ENCODE measurements around the gene MLF1. TPM values are rescaled to one million over a fixed set of nuclear protein-coding genes. Genes with fewer than 3 reads are reported as not detected.
A peak's percentile ranks its signal among the peaks of the same experiment; 100 is the strongest.

The MLF1 gene
- total RNA-seq, 4 donors from 2014 or later = 9.3 to 19.4 (median 13.5) TPM

DNA sequence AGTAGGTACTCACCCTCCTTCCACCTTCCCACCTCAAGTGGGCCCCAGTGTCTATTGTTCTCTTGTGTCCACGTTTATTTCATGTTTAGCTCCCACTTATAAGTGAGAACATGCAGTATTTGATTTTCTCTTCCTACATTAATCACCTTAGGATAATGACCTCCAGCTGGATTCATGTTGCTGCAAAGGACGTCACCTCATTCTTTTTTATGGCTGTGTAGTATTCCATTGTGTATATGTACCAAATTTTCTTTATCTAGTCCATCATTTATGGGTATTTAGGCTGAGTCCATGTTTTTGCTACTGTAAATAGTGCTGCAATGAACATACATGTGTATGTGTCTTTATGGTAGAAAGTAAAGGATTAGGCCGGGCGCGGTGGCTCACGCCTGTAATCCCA lies 5.9 kb upstream of the MLF1 start:
- Histone ChIP-seq H3K4me1 (peaks cover 0 to under 1% (median 0%) of the 10 kb centered on the region in 4 donors), H3K27me3 (peaks cover 0 to 4% of the 10 kb centered on the region in 2 donors), H3K9me3 (no peaks in the 10 kb centered on the region), H3K27ac (no peak overlapping the region), H3K36me3 (no peaks in the 10 kb centered on the region), H3K4me3 (no peak overlapping the region)
- DNase-seq (ENCODE audit: low spot score in 2 of 2) = no peak
- TF ChIP-seq POLR2A (IDR thresholded peaks at IDR 0.05) = no peak
- 96 to 98% methylated on average over 6 of the region's 6 CpGs for WGBS, 2 donors

DNA sequence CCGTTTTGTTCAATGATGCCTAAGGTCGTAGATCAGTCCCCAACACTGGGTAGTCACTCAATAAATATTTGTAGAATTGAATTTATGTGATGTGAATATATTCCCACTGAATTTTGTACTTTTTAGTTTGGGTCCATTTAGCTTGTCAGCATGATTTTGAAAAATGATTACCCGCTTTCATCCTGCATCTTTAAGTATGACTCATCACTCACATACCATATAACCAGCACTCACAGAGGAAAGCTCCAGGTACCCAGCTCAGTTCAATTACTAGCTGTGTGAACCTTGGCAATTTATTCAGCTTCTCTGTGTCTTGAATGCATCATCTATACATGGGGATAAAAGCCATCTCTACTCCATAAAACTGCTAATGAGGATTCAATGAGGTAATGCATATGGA lies 2.2 kb upstream of the MLF1 start:
- H3K9me3 ChIP-seq = no peaks in the 10 kb centered on the region
- TF ChIP-seq, protein P1, sequence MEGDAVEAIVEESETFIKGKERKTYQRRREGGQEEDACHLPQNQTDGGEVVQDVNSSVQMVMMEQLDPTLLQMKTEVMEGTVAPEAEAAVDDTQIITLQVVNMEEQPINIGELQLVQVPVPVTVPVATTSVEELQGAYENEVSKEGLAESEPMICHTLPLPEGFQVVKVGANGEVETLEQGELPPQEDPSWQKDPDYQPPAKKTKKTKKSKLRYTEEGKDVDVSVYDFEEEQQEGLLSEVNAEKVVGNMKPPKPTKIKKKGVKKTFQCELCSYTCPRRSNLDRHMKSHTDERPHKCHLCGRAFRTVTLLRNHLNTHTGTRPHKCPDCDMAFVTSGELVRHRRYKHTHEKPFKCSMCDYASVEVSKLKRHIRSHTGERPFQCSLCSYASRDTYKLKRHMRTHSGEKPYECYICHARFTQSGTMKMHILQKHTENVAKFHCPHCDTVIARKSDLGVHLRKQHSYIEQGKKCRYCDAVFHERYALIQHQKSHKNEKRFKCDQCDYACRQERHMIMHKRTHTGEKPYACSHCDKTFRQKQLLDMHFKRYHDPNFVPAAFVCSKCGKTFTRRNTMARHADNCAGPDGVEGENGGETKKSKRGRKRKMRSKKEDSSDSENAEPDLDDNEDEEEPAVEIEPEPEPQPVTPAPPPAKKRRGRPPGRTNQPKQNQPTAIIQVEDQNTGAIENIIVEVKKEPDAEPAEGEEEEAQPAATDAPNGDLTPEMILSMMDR (IDR thresholded peaks at IDR 0.05) = no peak
- TF ChIP-seq EP300 (IDR thresholded peaks at IDR 0.05) (no peak), POLR2A (IDR thresholded peaks at IDR 0.05) (no peak)
- no peaks in the 10 kb centered on the region for H3K36me3 ChIP-seq
- peaks cover 0 to 21% (median 0%) of the 10 kb centered on the region in 4 donors for H3K4me1 ChIP-seq
- H3K27me3 ChIP-seq = peaks cover 0 to 4% of the 10 kb centered on the region in 2 donors
- no peak overlapping the region for H3K27ac ChIP-seq
- DNase-seq (ENCODE audit: low spot score in 2 of 2) = no peak
- H3K4me3 ChIP-seq = no peak overlapping the region
- WGBS, 2 donors = 85% methylated on average over 3 of the region's 3 CpGs

DNA sequence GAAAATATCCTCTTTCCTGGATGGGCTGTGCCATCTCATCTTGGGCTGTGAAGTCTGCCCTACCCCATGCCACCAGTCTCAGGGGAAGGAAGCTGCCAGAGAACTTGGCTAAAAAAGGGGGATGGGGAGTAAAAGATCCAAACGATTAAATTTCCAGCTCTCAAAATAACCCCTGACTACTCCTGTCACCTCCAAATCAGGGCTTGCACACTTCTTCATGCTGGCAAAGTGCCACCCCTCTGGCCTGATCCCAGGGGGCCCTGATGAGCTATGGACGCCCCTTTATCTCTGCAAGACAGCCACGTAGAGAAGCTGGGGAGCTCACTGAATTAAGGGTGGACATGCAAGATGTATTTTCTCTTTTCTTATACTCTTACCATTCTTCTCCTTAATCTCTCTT lies 1.2 kb upstream of the MLF1 start:
- 58 to 64% methylated on average over 3 of the region's 3 CpGs for WGBS, 2 donors
- TF ChIP-seq, protein P1 (IDR thresholded peaks at IDR 0.05) = no peak
- TF ChIP-seq POLR2A (IDR thresholded peaks at IDR 0.05) = no peak
- TF ChIP-seq EP300 (IDR thresholded peaks at IDR 0.05) = no peak
- H3K27ac ChIP-seq = no peak overlapping the region
- H3K27me3 ChIP-seq = peaks cover 0 to 4% of the 10 kb centered on the region in 2 donors
- peaks cover 0 to 21% (median 0%) of the 10 kb centered on the region in 4 donors for H3K4me1 ChIP-seq
- H3K9me3 ChIP-seq = no peaks in the 10 kb centered on the region
- no peaks in the 10 kb centered on the region for H3K36me3 ChIP-seq
- H3K4me3 ChIP-seq = no peak overlapping the region
- no peak for DNase-seq (ENCODE audit: low spot score in 2 of 2)

GRCh38 chr3:158571969-158572765 lies 1.2 kb downstream of the MLF1 start:
- TF ChIP-seq EP300 (IDR thresholded peaks at IDR 0.05) (no peak), POLR2A (IDR thresholded peaks at IDR 0.05) (no peak)
- TF ChIP-seq, protein P1 (IDR thresholded peaks at IDR 0.05) = no peak
- Histone ChIP-seq H3K27me3 (no peaks in the 10 kb centered on the region), H3K9me3 (no peaks in the 10 kb centered on the region), H3K27ac (no peak overlapping the region), H3K36me3 (no peaks in the 10 kb centered on the region), H3K4me3 (peak overlapping the region in 1 of 4 donors; percentile 71), H3K4me1 (peaks cover 0 to 21% (median 0%) of the 10 kb centered on the region in 4 donors)
- 88 to 91% methylated on average over 15 to 16 of the region's 16 CpGs for WGBS, 2 donors
- no peak for DNase-seq (ENCODE audit: low spot score in 2 of 2)

DNA sequence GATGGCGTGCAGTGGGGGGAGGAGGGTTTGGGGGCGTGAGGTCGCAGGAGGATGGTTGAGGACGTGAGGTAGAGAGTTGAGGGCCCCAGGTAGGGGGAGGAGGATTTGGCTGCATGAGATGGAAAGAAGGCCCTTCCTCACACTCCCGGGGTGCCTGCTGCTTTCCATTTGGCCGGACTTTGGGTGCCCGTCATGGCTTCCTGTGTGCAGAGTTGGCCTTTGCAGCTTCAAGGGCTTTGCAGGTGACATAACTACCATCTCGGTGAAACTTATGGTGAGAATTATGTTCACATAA lies 1.7 kb downstream of the MLF1 start:
- Histone ChIP-seq H3K27me3 (no peaks in the 10 kb centered on the region), H3K9me3 (no peaks in the 10 kb centered on the region), H3K4me3 (no peak overlapping the region), H3K27ac (no peak overlapping the region), H3K4me1 (peaks cover 0 to 21% (median 0%) of the 10 kb centered on the region in 4 donors), H3K36me3 (no peaks in the 10 kb centered on the region)
- DNase-seq (ENCODE audit: low spot score in 2 of 2) = no peak
- TF ChIP-seq, protein P1 (IDR thresholded peaks at IDR 0.05) = no peak
- no peak for TF ChIP-seq POLR2A (IDR thresholded peaks at IDR 0.05)
- TF ChIP-seq EP300 (IDR thresholded peaks at IDR 0.05) = no peak
- WGBS, 2 donors = 89 to 93% methylated on average over 8 of the region's 8 CpGs

Measured in tibial nerve (tissue), 4 donors.